ENCODE results near the gene CDRT15. TPM values are rescaled to one million over a fixed set of nuclear protein-coding genes. Genes with fewer than 3 reads are reported as not detected.
"Not testable (repeated sequence)": the region's sequence is repeated elsewhere in the genome, so short reads cannot be mapped to it uniquely, and the experiment has no call there.

CDRT15 gene
- total RNA-seq (2014; rRNA removed; shearing (Covaris generic)), result not detected in 2 replicates

DNA sequence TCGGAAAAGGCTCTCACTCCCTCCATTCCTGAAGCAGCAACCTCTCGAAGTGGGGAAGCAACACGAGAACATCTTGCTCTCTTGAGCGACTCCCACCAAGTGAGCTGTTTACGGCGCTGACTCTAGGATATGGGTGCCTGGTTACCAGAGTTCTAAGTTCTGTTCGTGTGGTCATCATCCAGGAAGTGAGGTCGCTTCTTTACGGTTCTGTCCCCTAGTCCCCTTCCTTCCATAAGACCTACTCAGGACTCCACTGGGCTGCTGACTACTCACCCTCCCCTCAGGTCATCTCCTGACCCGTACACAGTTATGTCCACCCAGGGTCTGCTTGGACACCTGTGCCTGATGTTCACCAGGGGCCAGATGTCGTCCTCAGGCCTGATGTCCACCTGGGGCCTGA lies at the start of gene CDRT15:
Gene CDRT15, minus strand, starts transcription at position 101 of the 400 bp plus-strand sequence. Its CDS starts 29 bp downstream, at position 72.
- not testable (repeated sequence) for DNase-seq (ENCODE audit: low read depth)

DNA sequence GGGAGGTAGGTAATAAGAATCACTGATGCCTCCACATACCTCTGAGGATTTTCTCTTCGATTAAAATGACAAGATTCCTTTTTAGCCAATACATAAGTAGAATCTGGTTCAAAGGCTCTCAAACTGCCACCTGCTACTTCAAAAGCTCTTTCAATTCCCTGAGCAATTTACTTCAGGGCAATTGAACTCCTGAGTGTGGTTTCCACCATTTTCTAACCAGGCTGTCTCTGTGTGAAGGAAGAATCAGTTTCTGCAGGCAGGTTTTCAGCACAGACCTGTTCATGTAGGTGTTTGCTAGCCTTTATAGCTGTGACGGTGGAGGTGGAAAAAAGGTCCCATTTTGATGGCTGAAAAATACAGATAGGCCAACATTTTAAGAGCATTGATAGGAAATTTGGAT lies 46.1 kb upstream of the CDRT15 start:
- no peak for DNase-seq (ENCODE audit: low read depth)

DNA sequence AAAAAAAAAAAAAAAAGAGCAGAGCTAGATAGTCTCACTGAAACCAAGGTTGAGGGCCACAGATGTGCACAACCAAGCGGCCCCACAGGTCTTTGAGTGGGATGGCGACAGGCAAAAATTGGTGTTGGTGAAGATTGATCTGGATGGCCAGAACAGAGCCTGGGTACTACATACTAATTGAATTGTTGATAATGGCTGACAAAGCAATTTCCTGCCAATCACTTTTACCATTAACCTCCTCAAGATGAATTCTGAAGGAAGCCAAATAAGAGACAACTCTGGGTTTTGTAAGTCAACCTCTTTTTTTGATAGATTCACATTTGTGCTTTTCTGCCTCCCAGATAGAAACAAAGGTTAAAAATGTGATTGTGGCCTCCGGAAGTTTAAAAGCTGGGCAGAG lies 44.9 kb upstream of the CDRT15 start:
- no peak for DNase-seq (ENCODE audit: low read depth)

DNA sequence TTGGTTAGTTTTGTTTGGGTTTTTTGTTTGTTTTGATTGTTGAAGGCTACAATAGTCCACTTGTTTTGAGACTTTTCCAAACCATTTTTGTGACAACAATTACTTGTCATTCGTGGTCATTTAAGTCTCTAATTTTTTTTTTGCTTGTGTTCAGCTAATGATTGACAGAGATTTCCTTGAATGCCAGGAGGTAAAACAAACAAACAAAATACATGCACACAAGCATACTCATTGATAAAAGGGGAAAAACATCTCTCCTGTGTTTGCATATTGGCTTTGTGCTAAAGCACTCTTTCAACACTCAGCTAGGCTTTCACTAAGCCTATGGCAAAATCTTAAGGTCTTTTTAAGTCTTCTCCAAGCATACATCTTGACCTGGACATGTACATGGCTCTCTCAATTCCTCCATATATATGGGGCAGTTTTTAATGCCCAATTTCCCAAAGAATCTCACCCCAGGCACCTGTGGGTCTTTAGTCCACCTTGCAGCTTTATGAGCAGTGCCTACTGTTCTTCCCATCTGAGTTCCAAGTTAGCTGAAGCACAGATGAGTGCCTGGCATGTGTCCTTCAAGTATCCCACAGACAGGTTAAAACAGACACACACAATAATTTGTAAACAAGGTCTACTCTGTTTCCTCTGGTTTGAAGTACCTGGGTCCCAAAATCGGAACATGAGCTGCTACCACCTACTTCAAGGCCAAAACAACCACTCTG lies 40.0 kb upstream of the CDRT15 start:
- no peak for DNase-seq (ENCODE audit: low read depth)

DNA sequence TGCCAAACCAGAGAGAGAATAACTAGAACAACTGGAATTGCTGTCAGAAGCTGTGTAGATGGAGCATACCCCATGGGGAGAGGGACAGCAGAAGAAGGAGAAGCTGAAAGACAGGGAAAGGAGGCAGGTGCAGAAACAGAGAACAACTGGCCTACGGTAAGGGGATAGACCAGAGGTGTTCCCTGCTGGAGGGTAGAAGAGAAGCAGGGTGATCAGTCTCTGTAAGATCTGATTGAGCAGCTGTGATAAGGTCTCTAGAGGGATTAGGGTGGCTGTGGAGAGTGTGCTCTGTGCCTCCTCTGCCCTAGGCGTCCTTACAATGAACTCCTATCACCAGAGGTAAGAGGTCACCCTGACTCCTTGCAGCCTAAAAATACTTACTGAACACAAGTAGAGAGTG lies 33.8 kb upstream of the CDRT15 start:
- no peak for DNase-seq (ENCODE audit: low read depth)

DNA sequence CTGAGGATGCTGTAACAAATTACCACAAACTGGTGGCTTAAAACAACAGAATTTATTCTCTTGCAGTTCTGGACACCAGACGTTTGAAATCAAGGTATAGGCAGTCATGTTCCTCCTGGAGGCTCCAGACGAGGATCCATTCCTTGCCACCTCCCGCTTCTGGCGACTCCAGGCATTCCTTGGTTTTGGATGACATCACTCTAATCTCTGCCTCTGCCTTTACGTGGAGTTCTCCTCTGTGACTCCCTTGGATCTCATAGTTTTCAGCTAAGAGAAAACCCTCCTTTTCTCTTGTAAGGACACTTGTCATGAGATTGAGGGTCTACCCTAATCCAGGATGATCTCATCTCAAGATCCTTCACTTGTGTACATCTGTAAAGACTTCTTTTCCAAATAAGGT lies 32.8 kb upstream of the CDRT15 start:
- DNase-seq (ENCODE audit: low read depth), result no peak

DNA sequence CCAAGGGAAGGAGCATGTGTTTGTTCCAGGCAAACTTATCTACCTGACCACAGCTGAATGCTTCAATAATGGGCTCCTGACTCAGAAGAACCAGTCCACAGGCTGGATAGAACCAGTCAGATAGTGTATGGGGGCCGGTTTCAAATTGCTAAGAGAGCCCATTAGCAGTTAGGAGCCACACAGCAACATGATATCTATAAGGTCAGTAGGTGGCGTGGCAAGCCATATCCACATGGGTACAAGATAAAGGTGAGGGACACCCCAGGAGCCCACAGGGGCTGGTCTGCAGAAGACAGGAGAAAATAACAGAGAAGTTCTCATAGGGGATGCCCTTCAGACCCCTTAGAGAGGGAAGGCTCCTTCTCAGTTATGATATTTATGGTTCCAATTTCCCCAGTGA lies 31.6 kb upstream of the CDRT15 start:
- DNase-seq (ENCODE audit: low read depth), result no peak

DNA sequence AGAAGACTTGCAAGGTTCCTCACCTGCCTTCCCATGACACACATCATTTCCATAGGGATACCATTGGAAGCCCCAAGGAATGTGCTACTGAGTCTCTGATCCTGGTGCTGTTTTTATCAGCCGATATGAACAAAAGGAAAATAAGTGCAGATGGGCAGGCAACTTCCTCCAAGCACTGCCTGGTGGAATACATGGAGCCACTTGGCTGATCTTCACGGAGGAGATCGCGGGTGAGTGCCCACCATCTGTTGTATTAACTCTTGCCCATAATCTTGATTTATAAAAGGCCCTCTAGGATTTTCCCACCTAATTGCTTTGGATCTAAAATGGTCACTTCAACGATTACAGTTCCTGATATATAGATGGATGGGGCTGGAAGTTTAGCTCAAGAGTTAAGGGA lies 24.7 kb upstream of the CDRT15 start:
- DNase-seq (ENCODE audit: low read depth), result no peak

DNA sequence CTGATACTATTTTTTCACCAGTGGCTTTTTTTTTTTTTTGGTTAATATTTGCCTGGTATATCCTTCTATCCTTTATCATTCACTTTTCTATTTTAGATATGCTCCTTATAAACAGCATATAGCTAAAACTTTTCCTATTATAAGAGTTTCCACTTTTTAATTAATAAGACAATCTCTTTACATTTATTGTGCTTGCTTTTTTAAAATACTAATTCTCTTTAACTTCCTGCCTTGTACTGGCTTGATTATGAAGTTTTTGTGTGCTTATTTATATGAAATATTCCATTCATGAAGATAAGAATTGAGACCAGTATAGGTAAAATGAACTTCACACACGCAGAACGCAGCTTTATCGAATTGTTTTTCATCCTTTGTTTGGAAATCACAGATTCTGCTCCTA lies 9.0 kb upstream of the CDRT15 start:
- DNase-seq (ENCODE audit: low read depth), result no peak

DNA sequence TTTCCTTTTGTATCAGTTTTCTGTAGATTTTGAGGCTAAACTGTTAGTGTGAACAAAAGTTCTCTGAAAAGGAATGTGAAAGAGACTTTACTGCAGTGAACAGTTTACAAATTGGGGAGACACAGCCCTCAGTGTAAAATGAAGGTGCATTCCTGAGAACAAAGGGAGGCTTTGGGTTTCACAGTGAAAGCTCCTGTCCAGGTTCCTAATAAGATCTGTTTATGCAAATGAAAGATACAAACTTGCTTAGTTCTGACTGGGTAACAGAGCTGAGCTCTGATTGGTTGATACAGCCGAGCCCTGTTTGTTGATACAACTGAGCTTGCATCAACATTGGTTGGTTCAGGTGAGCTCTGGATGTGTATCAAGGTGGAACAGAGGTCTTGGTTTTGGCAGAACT lies 8.3 kb upstream of the CDRT15 start:
- no peak for DNase-seq (ENCODE audit: low read depth)

DNA sequence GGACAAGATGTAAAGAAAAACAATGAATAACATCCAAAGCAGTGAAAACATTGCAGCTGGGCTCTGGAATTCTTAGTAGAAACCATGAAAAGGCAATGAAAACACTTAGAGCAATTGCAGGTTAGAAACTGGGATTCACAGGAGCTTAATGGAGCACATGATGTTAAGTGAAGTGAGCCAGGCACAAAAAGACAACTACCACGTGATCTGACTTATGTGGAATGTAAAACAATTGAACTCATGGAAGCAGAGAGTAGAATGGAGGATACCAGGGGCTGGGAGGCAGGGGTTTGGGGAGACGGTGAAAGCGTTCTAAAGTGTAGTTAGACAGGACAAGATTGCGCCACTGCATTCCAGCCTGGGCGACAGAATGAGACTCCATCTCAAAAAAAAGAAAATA lies 2.6 kb upstream of the CDRT15 start:
- DNase-seq (ENCODE audit: low read depth), result not testable (repeated sequence)

DNA sequence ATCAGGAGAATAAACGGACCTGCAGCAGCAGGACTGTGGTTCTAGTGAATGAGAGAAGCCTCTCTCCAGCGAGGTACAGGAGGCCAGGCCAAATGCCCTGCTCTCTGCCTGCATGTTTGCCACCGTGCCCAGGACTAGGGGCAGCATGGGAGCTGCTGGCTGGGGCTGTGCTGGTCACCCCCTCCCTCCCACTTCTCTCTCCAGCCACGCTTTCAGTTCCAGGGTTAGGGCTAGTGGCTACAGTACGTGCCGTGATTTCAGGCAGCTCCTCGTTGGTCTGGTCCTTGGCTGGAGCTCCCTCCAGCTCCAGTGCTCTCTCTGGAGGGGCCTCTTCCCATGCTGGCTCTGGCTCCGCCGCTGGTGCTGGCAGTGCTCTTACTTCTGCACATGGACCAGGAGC lies 630 bp downstream of the CDRT15 start:
- not testable (repeated sequence) for DNase-seq (ENCODE audit: low read depth)

DNA sequence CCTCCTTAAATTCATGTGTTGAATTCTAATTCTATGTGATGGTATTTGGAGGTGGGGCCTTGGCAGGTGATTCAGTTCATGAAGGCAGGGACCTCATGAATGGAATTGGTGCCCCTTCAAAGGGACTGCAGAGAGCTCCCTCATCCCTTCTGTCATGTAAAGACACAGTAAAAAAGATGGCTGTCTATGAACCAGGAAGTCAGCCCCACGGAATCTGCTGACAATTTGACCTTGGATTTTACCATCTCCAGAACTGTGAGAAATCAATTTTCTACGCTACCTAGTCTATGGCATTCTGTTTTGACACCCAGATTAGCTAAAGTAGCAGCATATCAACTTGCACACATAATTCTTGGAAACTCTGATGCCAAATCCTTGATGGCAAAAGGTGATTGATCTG lies 1.6 kb downstream of the CDRT15 start:
- not testable (repeated sequence) for DNase-seq (ENCODE audit: low read depth)

DNA sequence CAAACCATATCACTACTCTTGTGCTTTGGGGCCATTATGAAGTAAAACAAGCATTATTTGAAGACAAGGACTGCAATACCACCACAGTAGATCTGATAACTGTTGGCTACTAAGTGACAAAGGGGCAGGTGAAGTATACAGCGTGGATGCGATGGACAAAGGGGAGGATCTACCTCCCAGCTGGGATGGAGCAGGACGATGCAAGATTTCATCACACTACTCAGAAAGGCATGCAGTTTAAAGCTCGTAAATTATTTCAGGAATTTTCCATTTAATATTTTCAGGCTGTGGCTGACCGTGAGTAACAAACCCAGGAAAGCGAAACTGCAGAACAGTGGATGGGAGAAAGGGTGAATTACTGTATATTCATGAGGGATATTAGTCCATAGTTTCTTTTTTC lies 5.5 kb downstream of the CDRT15 start:
- DNase-seq (ENCODE audit: low read depth), result not testable (repeated sequence)

DNA sequence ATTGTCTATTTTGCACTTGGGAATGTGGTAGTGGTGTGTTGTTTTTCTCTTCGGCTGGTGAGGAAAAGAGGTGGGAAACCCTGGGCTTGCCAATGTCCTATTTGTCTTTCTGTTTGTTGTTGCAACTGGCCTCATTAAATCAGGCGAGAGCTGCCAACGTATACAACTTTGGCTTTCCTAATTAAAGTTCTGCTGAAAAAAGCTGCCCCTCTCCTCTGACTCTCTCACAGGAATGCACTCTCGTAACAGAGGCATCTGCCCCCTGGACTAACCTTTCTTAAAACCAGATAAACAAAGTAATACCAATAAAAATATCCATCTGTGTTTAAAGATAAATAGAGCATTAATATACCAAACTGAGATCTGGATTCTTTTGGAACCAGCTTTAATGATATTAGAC lies 7.8 kb downstream of the CDRT15 start:
- DNase-seq (ENCODE audit: low read depth), result peak; percentile 57

DNA sequence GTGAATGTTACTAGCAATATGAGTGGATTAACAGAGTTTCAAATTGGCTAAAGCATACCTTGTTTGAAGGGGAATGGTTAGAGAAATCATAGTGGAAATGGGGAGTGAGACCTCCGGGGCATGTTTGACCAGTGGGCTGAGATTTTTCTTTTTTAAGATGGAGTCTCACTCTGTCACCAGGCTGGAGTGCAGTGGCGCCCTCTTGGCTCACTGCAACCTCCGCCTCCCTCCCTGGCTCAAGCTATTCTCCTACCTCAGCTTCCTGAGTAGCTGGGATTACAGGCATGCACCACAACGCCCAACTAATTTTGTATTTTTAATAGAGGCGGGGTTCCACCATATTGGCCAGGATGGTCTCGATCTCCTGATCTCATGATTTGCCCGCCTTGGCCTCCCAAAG lies 9.6 kb downstream of the CDRT15 start:
- no peak for DNase-seq (ENCODE audit: low read depth)

DNA sequence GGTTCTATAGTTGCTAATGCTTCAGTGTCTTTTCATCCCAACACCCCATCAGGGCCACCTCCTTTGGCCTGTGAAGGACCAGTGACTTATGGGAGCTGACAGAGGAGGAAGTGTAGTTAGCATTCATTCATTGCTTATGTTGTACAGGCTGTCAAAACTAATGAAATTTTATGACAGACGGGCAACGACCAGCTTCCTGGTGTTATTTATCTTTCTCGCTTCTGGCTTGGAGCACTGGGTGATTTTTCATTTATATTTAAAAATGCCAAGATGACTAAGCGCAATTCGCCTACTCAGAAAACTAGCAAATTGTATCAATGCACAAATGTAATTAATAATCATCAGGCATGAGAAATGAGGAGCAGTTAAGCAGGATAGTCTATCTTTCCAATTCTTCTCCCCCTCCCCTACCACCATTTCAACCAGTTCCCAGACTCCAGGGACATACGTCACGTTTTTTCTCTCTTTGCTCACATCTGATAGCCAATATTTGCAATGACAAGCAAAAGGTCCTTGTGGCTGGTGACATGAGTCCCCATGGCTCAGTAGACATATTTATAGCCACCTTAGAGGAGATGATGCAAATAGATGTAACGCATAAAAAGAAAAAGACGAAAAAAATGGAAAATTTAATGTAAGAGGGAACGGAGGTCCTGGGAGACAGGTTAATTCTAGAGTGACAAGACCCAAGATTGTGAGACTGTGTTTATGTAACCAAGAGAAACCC lies 11.2 kb downstream of the CDRT15 start:
- DNase-seq (ENCODE audit: low read depth), result no peak

DNA sequence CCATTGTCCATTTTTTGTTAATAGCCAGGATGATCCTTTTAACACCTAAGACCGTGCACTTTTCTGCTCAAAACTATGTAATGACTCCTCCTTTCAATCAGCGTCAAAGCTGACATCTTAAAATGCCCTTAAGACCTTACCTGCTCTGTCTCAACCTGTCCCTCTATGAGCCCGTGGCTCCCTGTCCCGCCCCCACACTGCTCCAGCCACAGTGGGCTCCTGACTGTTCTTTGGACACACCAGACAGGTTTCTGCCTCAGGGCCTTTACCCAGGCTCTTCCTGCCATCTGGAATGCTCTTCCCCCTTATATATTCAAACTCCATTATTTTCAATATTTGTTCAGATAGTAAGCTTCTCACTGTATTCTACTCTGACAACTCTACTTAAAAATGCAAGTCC lies 14.1 kb downstream of the CDRT15 start:
- no peak for DNase-seq (ENCODE audit: low read depth)

DNA sequence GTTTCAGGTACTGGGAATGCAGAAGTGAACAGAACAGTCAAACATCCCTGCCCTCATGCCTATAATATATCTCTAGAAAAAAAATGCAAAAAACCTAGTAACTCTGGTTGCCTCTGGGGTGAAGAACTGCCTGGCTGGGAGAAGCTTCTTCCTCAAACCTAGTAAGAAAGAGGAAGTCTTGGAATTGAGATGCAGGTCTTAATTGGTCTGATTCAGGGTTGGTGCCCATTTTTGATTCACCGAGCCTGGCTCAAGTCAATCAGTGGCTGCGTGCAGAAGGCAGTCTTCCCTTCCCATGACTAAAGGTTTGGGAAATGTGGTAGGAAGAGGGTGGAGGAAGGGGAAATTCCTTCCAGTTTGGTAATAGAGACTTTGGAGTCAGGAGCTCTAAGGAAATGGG lies 22.4 kb downstream of the CDRT15 start:
- DNase-seq (ENCODE audit: low read depth), result peak; percentile 30

DNA sequence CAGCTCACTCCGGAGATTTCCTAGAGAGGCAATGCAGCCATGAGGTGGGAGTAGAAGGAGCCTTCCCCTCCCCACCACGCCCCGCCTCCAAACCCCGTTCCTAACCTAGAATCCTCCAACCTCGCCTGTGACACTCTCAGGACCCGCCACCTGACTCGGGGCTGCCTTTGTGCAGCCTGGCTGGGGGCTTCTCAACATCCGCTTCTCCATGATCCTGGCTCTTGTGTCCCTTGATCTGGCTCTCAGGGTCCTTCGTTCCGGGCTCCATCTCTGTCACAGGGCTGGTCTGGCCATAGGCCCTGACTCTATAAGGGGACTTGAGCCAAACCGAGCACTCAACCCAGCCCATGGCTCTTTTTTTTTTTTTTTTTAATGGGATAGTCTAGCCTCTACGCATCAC lies 24.3 kb downstream of the CDRT15 start:
- DNase-seq (ENCODE audit: low read depth), result no peak

DNA sequence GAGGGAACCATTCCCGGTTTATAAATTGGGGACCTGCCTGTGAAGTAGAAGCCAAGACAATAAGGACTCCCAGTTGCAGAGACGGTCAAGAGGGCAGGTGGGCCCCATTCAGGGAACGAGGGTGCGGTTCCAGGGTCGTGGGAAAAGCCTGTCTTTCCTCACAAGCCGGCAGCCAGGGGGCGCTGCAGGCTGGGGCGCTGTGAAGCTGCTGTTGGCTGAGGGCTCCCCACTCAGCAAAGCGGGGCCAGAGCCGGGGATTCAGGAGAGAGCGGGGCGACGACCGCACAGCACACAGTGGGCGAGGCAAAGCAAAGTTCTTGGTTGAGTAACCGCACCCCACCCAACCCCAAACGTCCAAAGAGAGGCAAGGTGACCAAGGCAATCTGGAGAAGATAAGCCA lies 24.9 kb downstream of the CDRT15 start:
- no peak for DNase-seq (ENCODE audit: low read depth)

DNA sequence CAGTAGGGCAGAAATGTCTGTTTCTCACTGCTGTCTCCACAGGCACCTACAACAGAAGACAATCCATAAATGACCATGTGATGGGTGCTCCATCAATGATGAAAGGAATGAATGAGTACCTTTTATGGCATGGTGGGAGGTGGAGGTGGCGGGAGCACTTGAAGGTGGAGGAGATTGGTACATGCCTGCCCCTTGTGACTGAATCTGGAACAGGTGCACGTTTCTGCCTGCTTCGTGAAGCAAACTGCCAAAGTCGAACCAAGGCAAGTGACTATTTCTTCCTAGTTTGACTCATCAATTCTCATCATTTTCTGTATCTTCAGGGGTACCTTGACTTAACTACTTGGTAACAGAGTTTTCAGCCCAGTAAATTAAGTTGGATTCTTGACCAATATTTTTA lies 25.4 kb downstream of the CDRT15 start:
- no peak for DNase-seq (ENCODE audit: low read depth)

DNA sequence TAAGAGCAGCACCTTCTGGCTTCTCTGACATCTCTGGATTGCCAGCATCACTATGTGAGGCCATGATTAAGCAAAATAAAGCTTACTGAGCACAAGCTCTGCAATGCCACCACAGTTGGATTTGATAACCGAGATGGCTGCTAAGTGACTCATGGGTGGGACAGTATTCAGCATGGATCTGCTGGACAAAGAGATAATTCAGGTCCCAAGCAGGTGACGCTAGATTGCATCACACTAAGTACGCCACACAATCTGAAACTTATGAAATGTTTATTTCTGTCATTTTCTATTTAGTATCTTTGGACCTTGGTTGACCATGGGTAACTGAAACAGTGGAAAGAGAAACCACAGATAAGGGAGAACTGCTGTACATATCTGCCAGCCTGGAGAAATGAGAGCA lies 27.4 kb downstream of the CDRT15 start:
- no peak for DNase-seq (ENCODE audit: low read depth)

DNA sequence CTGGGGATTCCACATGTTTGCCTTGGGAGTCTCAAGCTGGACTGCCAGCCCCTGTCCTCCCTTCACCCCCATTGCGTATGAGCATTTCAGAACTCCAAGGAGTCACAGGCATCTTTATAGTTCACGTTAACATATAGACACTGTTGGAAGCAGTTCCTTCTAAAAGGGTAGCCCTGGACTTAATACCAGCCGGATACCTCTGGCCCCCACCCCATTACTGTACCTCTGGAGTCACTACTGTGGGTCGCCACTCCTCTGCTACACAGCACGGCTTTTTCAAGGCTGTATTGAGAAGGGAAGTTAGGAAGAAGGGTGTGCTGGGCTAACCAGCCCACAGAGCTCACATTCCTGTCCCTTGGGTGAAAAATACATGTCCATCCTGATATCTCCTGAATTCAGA lies 28.9 kb downstream of the CDRT15 start:
- DNase-seq (ENCODE audit: low read depth), result no peak

Measured in M059J (cell line).